Activated naive CD4-positive, alpha-beta T cell treated with anti-CD3 and anti-CD28 coated beads for 36 hours (primary cell): ENCODE results near the gene TACC3. TPM values are rescaled to one million over a fixed set of nuclear protein-coding genes. Genes with fewer than 3 reads are reported as not detected.
A peak's percentile ranks its signal among the peaks of the same experiment; 100 is the strongest.

Experiments
- CTCF ChIA-PET: fragments of 350-600 bp; sonication (Branson Sonifier 250); formaldehyde crosslinking; loops from one replicate; lab custom pipeline; 2021; ENCODE audit warnings: antibody characterized with exemption; lab: Charles Lee
- DNase-seq: peaks from one replicate; pipeline ENCODE4 v3.0.0-alpha.2; 2020
- H3K27ac Mint-ChIP-seq: one replicate; pipeline ENCODE4 v1.8.0; 2021; ENCODE audit warnings: mild to moderate bottlenecking, mixed read lengths
- H3K27me3 Mint-ChIP-seq: one replicate; pipeline ENCODE4 v1.8.0; 2021; ENCODE audit warnings: low read depth, mixed read lengths
- H3K36me3 Mint-ChIP-seq: one replicate; pipeline ENCODE4 v1.8.0; 2021; ENCODE audit warnings: low read depth, mixed read lengths
- H3K4me1 Mint-ChIP-seq: one replicate; pipeline ENCODE4 v1.8.0; 2021; ENCODE audit warnings: low read depth, mixed read lengths
- H3K4me3 Mint-ChIP-seq: one replicate; pipeline ENCODE4 v1.8.0; 2021; ENCODE audit warnings: mild to moderate bottlenecking, moderate library complexity, mixed read lengths
- H3K9me3 Mint-ChIP-seq: one replicate; pipeline ENCODE4 v1.8.0; 2021; ENCODE audit warnings: mixed read lengths
- intact Hi-C: fragments of 100-400 bp; cut with micrococcal nuclease; formaldehyde crosslinking; loops from one replicate; pipeline ENCODE4 v1.15.1; 2023
- total RNA-seq, 2 experiments: library from RNA; stranded (reverse); gene quantifications; one replicate each; pipeline ENCODE4 v1.2.3, GENCODE V29; 2021

The TACC3 gene
- total RNA-seq, 2 experiments from 2014 or later, result 246 to 264 TPM

- Mint-ChIP-seq H3K9me3 (no peaks in the 10 kb centered on the region), H3K36me3 (no peaks in the 10 kb centered on the region), H3K27ac (no peak overlapping the region), H3K27me3 (peaks cover 4% of the 10 kb centered on the region), H3K4me1 (no peaks in the 10 kb centered on the region), H3K4me3 (no peak overlapping the region)
- intact Hi-C loops, result no loop called here
- DNase-seq, result no peak
- CTCF ChIA-PET, result no interaction called here
Measured at GRCh38 chr4:1786544-1787362, 65.4 kb downstream of the TACC3 start.

GRCh38 chr4:1787411-1788077 is 66.2 kb downstream of the TACC3 start:
- H3K36me3 Mint-ChIP-seq, result no peaks in the 10 kb centered on the region
- no peaks in the 10 kb centered on the region for H3K4me1 Mint-ChIP-seq
- CTCF ChIA-PET, result no interaction called here
- no peak for DNase-seq
- H3K27ac Mint-ChIP-seq, result no peak overlapping the region
- H3K4me3 Mint-ChIP-seq, result no peak overlapping the region
- intact Hi-C loops, result no loop called here
- H3K9me3 Mint-ChIP-seq, result no peaks in the 10 kb centered on the region
- H3K27me3 Mint-ChIP-seq, result peaks cover 5% of the 10 kb centered on the region

- CTCF ChIA-PET, result interaction anchor here (0.5 kb wide), 1 partner anchor 562 kb away, joined by 3 read pairs; no protein-coding TSS in a partner anchor
- Mint-ChIP-seq H3K4me1 (no peaks in the 10 kb centered on the region), H3K27ac (no peak overlapping the region), H3K4me3 (no peak overlapping the region), H3K27me3 (peaks cover 5% of the 10 kb centered on the region), H3K9me3 (no peaks in the 10 kb centered on the region), H3K36me3 (no peaks in the 10 kb centered on the region)
- intact Hi-C loops, result no loop called here
- DNase-seq, result no peak
Measured at GRCh38 chr4:1788254-1788973, 67.1 kb downstream of the TACC3 start.

- Mint-ChIP-seq H3K27me3 (peaks cover 5% of the 10 kb centered on the region), H3K4me1 (no peaks in the 10 kb centered on the region), H3K9me3 (no peaks in the 10 kb centered on the region), H3K36me3 (no peaks in the 10 kb centered on the region), H3K27ac (no peak overlapping the region), H3K4me3 (no peak overlapping the region)
- intact Hi-C loops, result no loop called here
- no peak for DNase-seq
- CTCF ChIA-PET, result interaction anchor here (0.6 kb wide), 1 partner anchor 184 kb away, joined by 3 read pairs; no protein-coding TSS in a partner anchor
Measured at GRCh38 chr4:1789552-1789951, 68.2 kb downstream of the TACC3 start.

GRCh38 chr4:1790005-1790404 is 68.7 kb downstream of the TACC3 start:
- CTCF ChIA-PET, result no interaction called here
- no peak overlapping the region for H3K4me3 Mint-ChIP-seq
- H3K9me3 Mint-ChIP-seq, result no peaks in the 10 kb centered on the region
- H3K4me1 Mint-ChIP-seq, result no peaks in the 10 kb centered on the region
- DNase-seq, result no peak
- intact Hi-C loops, result no loop called here
- H3K27me3 Mint-ChIP-seq, result peaks cover 5% of the 10 kb centered on the region
- H3K27ac Mint-ChIP-seq, result no peak overlapping the region
- H3K36me3 Mint-ChIP-seq, result no peaks in the 10 kb centered on the region

GRCh38 chr4:1792158-1792831 is 71.0 kb downstream of the TACC3 start:
- intact Hi-C loops, result no loop called here

GRCh38 chr4:1792832-1793495 is 71.6 kb downstream of the TACC3 start, which contains the start of gene FGFR3:
Gene FGFR3, plus strand, starts transcription at chr4:1793293. Its CDS starts 642 bp downstream, at chr4:1793935.
- Mint-ChIP-seq H3K9me3 (no peaks in the 10 kb centered on the region), H3K4me3 (peak within 1 kb of the TSS; percentile 9), H3K27me3 (peaks cover 17% of the 10 kb centered on the region), H3K27ac (no peak within 1 kb of the TSS), H3K4me1 (no peaks in the 10 kb centered on the region), H3K36me3 (no peaks in the 10 kb centered on the region)
- CTCF ChIA-PET, result interaction anchor here (1.0 kb wide), 1 partner anchor 33 kb away, joined by 3 read pairs; no protein-coding TSS in a partner anchor
- DNase-seq, result peak; percentile 12
- intact Hi-C loops, result no loop called here

More at GRCh38 chr4:1792158-1792831, 71.0 kb downstream of the TACC3 start:
- no peaks in the 10 kb centered on the region for H3K4me1 Mint-ChIP-seq
- peak overlapping the region; percentile 9 for H3K4me3 Mint-ChIP-seq
- H3K9me3 Mint-ChIP-seq, result no peaks in the 10 kb centered on the region
- CTCF ChIA-PET, result interaction anchor here (1.0 kb wide), 1 partner anchor 33 kb away, joined by 3 read pairs; no protein-coding TSS in a partner anchor
- no peaks in the 10 kb centered on the region for H3K36me3 Mint-ChIP-seq
- no peak overlapping the region for H3K27ac Mint-ChIP-seq
- no peak for DNase-seq
- peaks cover 17% of the 10 kb centered on the region for H3K27me3 Mint-ChIP-seq

GRCh38 chr4:1793496-1793840 is 72.1 kb downstream of the TACC3 start:
- CTCF ChIA-PET, result interaction anchor here (1.3 kb wide), 1 partner anchor 45 kb away, joined by 4 read pairs; no protein-coding TSS in a partner anchor
- H3K9me3 Mint-ChIP-seq, result no peaks in the 10 kb centered on the region
- no peaks in the 10 kb centered on the region for H3K36me3 Mint-ChIP-seq
- H3K27me3 Mint-ChIP-seq, result peaks cover 17% of the 10 kb centered on the region
- intact Hi-C loops, result no loop called here
- no peaks in the 10 kb centered on the region for H3K4me1 Mint-ChIP-seq
- DNase-seq, result peak; percentile 39
- no peak overlapping the region for H3K4me3 Mint-ChIP-seq
- no peak overlapping the region for H3K27ac Mint-ChIP-seq

GRCh38 chr4:1793940-1794808 is 72.9 kb downstream of the TACC3 start:
- CTCF ChIA-PET, result interaction anchor here (0.6 to 1.9 kb wide), 4 partner anchors 16 to 101 kb away, joined by 3 to 6 read pairs (median 4); no protein-coding TSS in a partner anchor
- intact Hi-C loops, result no loop called here
- H3K4me3 Mint-ChIP-seq, result no peak overlapping the region

More at GRCh38 chr4:1793940-1794808, 72.9 kb downstream of the TACC3 start:
- DNase-seq, result no peak
- no peak overlapping the region for H3K27ac Mint-ChIP-seq
- no peaks in the 10 kb centered on the region for H3K9me3 Mint-ChIP-seq
- no peaks in the 10 kb centered on the region for H3K36me3 Mint-ChIP-seq
- peaks cover 17% of the 10 kb centered on the region for H3K27me3 Mint-ChIP-seq
- no peaks in the 10 kb centered on the region for H3K4me1 Mint-ChIP-seq
